Retina (tissue), 1 donor: Measurements from ENCODE around the gene TNS3.
"Not testable (repeated sequence)": the region's sequence is repeated elsewhere in the genome, so short reads cannot be mapped to it uniquely, and the experiment has no call there.

Experiments
- DNase-seq: peaks from one replicate; pipeline ENCODE4 v3.0.0-alpha.2; 2016

TNS3 gene

GRCh38 chr7:47268851-47269836 lies 312.8 kb downstream of the TNS3 start:
- DNase-seq = no peak

DNA sequence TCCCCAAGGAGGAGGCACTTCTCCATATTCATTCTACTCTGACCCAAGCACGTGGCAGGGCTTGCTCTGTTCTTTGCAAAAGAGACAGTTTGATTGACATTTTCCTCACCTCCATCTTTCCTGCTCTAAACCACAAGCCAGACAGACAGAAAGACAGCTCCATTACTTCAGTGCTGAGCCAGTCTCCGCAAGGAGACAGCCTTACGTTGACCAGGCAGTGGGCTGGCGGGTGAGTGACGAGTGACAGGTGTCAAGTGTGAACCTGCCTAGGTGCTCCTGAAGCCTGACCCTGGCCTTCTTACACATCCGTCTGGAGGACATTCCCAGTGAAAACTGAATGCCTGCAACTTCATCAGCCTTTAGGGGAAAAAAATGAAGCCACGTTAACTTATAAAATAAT lies 314.6 kb downstream of the TNS3 start:
- no peak for DNase-seq

GRCh38 chr7:47266799-47267198 lies 315.1 kb downstream of the TNS3 start:
- no peak for DNase-seq

- DNase-seq = peak; percentile 79
These were observed 315.7 kb downstream of the TNS3 start for GRCh38 chr7:47266131-47266706.

- no peak for DNase-seq
These were observed 316.3 kb downstream of the TNS3 start for GRCh38 chr7:47265621-47266020.

- no peak for DNase-seq
These were observed 317.8 kb downstream of the TNS3 start for GRCh38 chr7:47264021-47264651.

GRCh38 chr7:47262881-47263280 lies 319.0 kb downstream of the TNS3 start:
- DNase-seq = no peak

GRCh38 chr7:47262160-47262559 lies 319.8 kb downstream of the TNS3 start:
- not testable (repeated sequence) for DNase-seq

GRCh38 chr7:47260270-47260669 lies 321.6 kb downstream of the TNS3 start:
- DNase-seq = no peak

DNA sequence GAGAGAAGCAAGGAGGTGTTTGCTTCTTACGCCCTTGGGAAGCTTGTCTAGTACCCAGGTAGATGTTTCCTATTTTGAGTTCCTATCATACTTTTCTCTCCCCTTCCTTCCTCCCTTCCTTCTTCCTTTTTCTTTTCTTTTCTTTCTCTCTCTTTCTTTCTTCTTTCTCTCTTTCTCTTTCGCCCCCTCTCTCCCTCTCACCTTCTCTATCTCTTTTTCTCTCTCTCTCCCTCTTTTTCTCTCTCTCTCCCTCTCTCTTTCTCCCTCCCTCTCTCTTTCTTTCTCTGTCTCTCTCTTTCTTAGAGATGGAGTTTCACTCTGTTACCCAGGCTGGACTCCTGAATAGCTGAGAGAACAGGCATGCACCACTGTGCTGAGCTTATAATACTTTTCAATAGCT lies 322.2 kb downstream of the TNS3 start:
- no peak for DNase-seq

DNA sequence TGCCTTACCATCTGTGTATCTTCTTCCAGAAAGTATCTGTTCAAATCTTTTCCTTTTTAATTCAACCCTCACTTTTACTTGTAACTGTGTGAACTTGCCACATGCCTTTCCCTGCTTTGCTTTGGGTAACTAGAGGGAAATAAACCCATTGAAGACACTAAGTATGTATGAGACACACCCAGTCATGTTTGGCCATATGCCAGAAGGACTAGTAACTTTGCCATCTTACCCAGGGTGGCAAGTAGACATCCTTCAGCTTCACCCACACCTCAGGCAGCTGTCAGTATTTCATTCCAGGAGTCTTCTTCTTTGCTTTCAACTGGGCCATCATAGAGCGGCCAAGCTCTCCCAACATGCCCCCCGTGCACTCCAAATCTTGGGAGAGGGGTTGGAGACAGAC lies 323.1 kb downstream of the TNS3 start:
- DNase-seq = no peak

GRCh38 chr7:47256016-47256415 lies 325.9 kb downstream of the TNS3 start:
- no peak for DNase-seq

GRCh38 chr7:47255441-47255840 lies 326.5 kb downstream of the TNS3 start:
- DNase-seq = no peak

- DNase-seq = no peak
These were observed 326.9 kb downstream of the TNS3 start for GRCh38 chr7:47255007-47255406.

DNA sequence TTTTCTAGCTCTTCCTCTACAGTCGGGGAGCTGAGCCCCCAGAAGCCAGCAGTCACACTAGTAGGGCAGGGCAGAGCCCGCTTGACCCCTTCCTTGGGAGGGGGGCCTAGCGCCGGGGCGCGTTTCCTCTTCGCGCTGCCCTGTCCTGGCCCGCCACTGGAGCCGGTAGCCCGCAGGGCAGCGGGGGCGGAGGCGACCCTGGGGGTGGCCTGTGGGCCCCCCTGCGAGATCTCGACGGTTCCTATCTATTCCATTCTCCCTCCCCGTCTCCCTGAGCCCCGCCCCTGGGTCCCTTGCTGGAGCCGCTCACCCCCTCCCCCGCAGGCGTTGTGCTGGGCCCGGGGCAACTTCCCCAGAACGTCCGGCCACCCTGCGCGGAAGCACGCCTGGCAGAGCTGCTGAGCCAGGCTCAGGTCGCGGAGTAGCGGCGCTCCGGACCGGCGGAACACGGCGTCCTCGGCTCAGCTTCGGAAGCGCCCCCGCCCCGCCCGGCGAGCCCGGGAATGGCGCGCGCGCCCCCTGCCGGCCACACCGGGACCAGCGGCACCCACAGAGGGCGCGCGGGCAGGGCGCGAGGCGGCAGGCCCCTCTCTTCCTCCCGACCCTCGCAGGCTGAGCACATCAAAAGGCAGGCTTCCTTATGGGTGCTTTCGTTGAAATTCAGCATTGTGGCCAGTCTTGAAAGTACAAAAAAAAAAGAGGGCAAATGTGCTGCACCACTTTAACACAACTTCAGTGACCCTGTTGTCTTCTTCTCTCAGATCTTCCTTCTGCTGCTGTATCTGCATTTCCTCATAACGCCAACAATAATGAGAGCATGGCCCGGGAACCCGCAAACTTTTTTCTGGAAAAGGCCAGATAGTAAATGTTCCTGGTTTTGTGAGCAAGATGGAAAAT lies 327.6 kb downstream of the TNS3 start:
- DNase-seq = peak; percentile 89

- DNase-seq = peak; percentile 82
These were observed 328.2 kb downstream of the TNS3 start for GRCh38 chr7:47253650-47254080.

DNA sequence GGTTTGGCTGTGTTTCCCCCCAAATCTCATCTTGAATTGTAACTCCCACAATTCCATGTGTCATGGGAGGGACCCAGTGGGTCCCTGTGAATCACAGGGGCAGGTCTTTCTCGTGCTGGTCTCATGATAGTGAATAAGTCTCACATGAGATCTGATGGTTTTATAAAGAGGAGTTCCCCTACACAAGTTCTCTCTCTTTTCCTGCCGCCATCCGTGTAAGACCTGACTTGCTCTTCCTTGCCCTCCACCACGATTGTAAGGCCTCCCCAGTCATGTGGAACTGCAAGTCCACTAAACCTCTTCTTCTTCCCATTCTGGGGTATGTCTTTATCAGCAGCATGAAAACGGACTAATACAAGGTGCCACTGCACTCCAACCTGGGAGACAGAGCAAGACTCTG lies 329.2 kb downstream of the TNS3 start:
- DNase-seq = no peak

DNA sequence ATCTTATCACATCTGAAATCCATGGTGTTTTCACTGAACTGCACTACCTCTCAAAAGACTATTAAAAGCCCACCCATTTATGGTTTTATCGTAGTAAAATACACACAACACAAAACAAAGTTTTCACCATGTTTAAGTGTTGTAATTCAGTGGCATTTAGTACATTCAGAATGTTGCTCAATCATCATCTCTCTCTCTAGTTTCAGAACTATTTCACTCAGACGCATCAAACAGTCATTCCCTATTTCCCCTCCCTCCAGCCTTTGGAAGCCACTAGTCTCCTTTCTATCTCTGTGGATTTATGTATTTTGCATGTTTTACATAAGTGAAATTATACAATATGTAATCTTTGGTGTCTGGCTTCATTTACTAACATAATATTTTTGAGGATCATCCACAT lies 332.6 kb downstream of the TNS3 start:
- no peak for DNase-seq

DNA sequence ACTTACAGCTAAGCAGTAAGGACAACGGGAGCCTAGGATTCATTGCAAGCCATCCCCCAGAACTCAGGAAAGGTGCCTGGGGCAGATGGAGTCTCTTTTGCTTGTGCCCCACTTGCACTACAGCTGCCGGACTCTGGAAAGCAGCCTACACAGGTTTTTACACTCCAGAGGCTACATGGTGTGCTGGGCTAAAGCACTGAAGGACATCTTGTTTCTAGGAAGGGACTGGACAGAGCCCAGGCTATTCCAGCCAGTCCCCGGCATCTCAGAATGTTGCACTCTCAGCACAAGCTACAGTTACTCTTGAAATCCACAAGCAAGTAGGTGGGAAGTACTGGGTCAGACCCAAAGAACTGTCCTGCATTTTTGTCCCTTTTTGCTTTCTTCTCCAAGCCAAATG lies 333.1 kb downstream of the TNS3 start:
- DNase-seq = no peak

GRCh38 chr7:47247132-47247531 lies 334.8 kb downstream of the TNS3 start:
- no peak for DNase-seq

GRCh38 chr7:47244692-47245091 lies 337.2 kb downstream of the TNS3 start:
- no peak for DNase-seq
